Measurements from ENCODE around the gene UBE2U. TPM values are rescaled to one million over a fixed set of nuclear protein-coding genes. Genes with fewer than 3 reads are reported as not detected.

The UBE2U gene
- total RNA-seq, 1 donor from 2014 or later: not detected

GRCh38 chr1:64315402-64315801 is 112.0 kb downstream of the UBE2U start:
- Mint-ChIP-seq H3K27me3 (ENCODE audit: insufficient read depth) (peaks cover 4% of the 10 kb centered on the region), H3K4me3 (no peak overlapping the region), H3K36me3 (ENCODE audit: low read depth) (no peaks in the 10 kb centered on the region), H3K4me1 (ENCODE audit: low read depth) (no peaks in the 10 kb centered on the region), H3K9me3 (no peaks in the 10 kb centered on the region), H3K27ac (no peak overlapping the region)
- DNase-seq (ENCODE audit: low spot score): no peak
- intact Hi-C loops (cut with micrococcal nuclease): no loop called here

Data from activated T-helper 1 cell treated with anti-CD3 and anti-CD28 coated beads, Interleukin-12 subunit alpha, Interleukin-12 subunit beta, Interleukin-2, Interleukin-4 antibody, amounts not matched to agents 30 ng/mL and 10 ng/mL and 1 ng/mL, durations not matched to agents 14 hours and 24 hours and 36 hours (primary cell).